ENCODE results near the gene FGFBP3.

FGFBP3 gene

DNA sequence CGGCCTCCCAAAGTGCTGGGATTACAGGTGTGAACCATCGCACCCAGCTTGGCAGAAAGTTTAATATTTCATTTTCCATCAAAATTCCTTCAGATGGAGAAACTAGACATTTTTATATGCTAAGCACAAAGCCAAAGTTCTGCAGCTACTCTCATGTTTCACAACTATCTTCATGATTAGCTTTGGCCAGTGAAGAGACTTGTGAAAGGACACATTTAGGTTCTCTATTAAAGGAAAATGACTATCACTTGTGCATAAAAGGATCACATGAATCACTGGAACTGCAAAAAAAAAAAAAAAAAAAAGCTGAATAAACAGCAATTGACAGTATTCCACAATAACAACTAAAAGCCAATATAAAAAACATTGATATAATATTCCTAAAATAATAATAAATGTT lies 16.2 kb downstream of the FGFBP3 start:
- no peaks in the 10 kb centered on the region for H4K20me1 ChIP-seq (ENCODE audit: insufficient read depth, low read length)
- no peak overlapping the region; the same call in 1 of the 2 replicates for H3K4me2 ChIP-seq (ENCODE audit: low read length)
- TF ChIP-seq EZH2phosphoT487 (IDR thresholded peaks at IDR 0.05; ENCODE audit: low read depth): no peak
- TF ChIP-seq, protein P1, sequence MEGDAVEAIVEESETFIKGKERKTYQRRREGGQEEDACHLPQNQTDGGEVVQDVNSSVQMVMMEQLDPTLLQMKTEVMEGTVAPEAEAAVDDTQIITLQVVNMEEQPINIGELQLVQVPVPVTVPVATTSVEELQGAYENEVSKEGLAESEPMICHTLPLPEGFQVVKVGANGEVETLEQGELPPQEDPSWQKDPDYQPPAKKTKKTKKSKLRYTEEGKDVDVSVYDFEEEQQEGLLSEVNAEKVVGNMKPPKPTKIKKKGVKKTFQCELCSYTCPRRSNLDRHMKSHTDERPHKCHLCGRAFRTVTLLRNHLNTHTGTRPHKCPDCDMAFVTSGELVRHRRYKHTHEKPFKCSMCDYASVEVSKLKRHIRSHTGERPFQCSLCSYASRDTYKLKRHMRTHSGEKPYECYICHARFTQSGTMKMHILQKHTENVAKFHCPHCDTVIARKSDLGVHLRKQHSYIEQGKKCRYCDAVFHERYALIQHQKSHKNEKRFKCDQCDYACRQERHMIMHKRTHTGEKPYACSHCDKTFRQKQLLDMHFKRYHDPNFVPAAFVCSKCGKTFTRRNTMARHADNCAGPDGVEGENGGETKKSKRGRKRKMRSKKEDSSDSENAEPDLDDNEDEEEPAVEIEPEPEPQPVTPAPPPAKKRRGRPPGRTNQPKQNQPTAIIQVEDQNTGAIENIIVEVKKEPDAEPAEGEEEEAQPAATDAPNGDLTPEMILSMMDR (IDR thresholded peaks at IDR 0.05; ENCODE audit: low read depth, low read length): no peak

DNA sequence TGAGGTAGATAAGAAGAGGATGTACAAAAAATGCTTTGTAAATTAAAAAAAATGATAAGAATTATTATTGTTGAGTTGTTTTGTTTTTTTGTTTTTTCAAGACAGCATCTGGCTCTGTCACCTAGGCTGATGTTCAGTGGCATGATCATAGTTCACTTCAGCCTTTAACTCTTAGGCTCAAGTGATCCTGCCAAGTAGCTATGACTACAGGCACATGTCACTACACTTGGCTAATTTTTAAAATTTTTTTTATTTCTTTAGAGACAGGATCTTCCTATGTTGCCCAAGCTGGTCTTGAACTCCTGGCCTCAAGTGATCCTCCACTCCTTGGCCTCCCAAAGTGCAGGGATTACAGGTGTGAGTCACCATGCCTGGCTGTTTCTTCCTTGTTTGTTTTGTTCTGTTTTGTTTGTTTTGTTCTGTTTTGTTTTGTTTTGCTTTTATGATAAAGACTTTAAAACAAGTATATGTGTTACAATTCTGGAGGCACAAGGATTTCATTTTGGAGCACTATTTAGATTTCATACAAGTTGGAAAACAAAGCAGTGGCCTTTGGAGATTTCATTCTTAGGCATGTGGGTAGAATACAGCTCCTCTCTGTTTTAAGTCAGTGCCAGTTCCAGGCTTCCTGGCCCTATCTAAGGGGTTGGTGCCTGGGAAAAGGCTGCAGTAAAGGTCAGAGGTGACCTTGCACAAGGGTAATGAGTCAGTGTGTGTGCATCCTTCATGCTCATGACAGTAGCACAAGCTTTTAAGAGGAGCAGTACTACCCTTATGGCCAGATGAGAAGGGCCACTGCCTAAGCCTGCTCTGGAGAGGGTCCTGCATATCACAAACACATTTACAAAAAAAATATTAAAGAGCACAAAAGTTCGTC lies 17.9 kb downstream of the FGFBP3 start:
- TF ChIP-seq EZH2phosphoT487 (IDR thresholded peaks at IDR 0.05; ENCODE audit: low read depth): no peak
- TF ChIP-seq, protein P1 (IDR thresholded peaks at IDR 0.05; ENCODE audit: low read depth, low read length): no peak
- Histone ChIP-seq H3K4me1 (ENCODE audit: low read length) (peaks cover 10% of the 10 kb centered on the region), H3K9me3 (ENCODE audit: insufficient read depth, low read length) (no peaks in the 10 kb centered on the region), H3K4me3 (ENCODE audit: low read length) (no peak overlapping the region), H3K27ac (ENCODE audit: low read length) (no peak overlapping the region), H3K9ac (ENCODE audit: low read length) (no peak overlapping the region), H3K27me3 (ENCODE audit: low read depth, low read length) (no peaks in the 10 kb centered on the region), H3K79me2 (ENCODE audit: low read length) (no peaks in the 10 kb centered on the region), H2AFZ (ENCODE audit: low read depth, low read length) (no peak overlapping the region), H4K20me1 (ENCODE audit: insufficient read depth, low read length) (no peaks in the 10 kb centered on the region), H3K4me2 (ENCODE audit: low read length) (no peak overlapping the region), H3K36me3 (replicated peaks; ENCODE audit: low read depth, low read length) (no peaks in the 10 kb centered on the region)

More for the DNA sequence above, 16.2 kb downstream of the FGFBP3 start:
- H2AFZ ChIP-seq (ENCODE audit: low read depth, low read length): no peak overlapping the region
- H3K9me3 ChIP-seq (ENCODE audit: insufficient read depth, low read length): no peaks in the 10 kb centered on the region
- no peak overlapping the region for H3K27ac ChIP-seq (ENCODE audit: low read length)
- no peaks in the 10 kb centered on the region for H3K36me3 ChIP-seq (replicated peaks; ENCODE audit: low read depth, low read length)
- H3K9ac ChIP-seq (ENCODE audit: low read length): no peak overlapping the region
- H3K27me3 ChIP-seq (ENCODE audit: low read depth, low read length): no peaks in the 10 kb centered on the region
- H3K4me3 ChIP-seq (ENCODE audit: low read length): no peak overlapping the region
- H3K4me1 ChIP-seq (ENCODE audit: low read length): peaks cover 10% of the 10 kb centered on the region
- no peaks in the 10 kb centered on the region for H3K79me2 ChIP-seq (ENCODE audit: low read length)

DNA sequence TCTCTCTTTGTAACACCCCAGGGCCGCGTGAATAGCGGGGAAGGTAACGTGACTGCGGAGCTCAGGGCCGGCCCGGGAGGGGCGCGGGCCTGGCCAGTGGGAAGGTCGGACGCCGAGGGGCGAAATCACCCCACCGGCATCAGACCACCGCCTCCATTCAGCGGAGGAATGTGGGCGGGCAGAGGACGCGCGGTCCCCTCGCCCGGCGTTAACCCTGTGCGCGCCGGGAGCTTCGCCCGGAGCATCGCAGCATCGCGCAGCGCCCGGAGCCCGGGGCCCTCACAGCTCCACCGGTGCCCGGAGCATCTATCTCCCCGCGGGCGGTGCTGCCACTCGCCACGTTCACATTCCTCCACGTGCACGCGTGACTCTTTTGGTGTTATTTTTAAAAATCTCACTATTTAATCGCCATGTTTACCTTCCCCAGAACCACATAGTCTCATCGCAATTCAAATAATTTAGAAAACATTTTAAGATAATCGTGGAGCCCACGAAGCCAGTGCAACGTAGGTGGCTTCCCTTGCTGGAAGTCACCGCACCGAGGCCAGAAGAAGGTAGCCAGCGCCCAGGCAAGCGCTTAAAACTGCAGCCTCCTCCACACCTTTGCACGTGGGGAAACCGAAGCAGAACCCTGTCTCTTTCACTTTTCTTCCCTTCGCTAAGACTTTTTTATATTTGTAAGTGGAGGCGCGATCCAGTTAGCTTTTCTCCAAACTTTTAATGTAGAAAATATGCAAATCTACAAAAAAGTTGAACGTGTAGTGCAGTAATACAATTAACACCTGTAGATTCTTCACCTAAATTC lies 21.8 kb downstream of the FGFBP3 start:
- Histone ChIP-seq H3K9ac (ENCODE audit: low read length) (no peak overlapping the region), H3K36me3 (replicated peaks; ENCODE audit: low read depth, low read length) (no peaks in the 10 kb centered on the region), H3K27ac (ENCODE audit: low read length) (no peak overlapping the region), H2AFZ (ENCODE audit: low read depth, low read length) (no peak overlapping the region), H3K27me3 (ENCODE audit: low read depth, low read length) (no peaks in the 10 kb centered on the region), H3K4me1 (ENCODE audit: low read length) (no peaks in the 10 kb centered on the region), H3K4me3 (ENCODE audit: low read length) (no peak overlapping the region), H4K20me1 (ENCODE audit: insufficient read depth, low read length) (no peaks in the 10 kb centered on the region), H3K79me2 (ENCODE audit: low read length) (no peaks in the 10 kb centered on the region), H3K9me3 (ENCODE audit: insufficient read depth, low read length) (no peaks in the 10 kb centered on the region), H3K4me2 (ENCODE audit: low read length) (no peak overlapping the region)
- TF ChIP-seq, protein P1 (IDR thresholded peaks at IDR 0.05; ENCODE audit: low read depth, low read length): no peak
- TF ChIP-seq EZH2phosphoT487 (IDR thresholded peaks at IDR 0.05; ENCODE audit: low read depth): no peak

DNA sequence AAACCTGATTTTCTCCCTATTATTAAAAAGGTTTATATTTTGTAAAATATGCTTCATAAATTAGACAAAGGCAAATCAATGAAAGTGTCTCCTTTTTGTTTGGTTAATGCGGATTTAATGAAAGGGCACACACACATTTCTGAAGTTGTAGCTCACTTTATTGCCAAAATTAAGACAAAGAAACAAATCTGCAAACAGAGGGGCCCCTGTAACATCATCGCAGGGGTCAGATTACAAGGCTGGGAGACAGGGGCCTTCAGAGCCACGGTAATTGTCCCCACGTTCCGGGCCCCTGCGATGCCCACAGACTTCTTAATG lies 22.4 kb downstream of the FGFBP3 start:
- H2AFZ ChIP-seq (ENCODE audit: low read depth, low read length): no peak overlapping the region
- H3K9ac ChIP-seq (ENCODE audit: low read length): no peak overlapping the region

More for the DNA sequence above, 22.4 kb downstream of the FGFBP3 start:
- Histone ChIP-seq H3K4me3 (ENCODE audit: low read length) (no peak overlapping the region), H3K36me3 (replicated peaks; ENCODE audit: low read depth, low read length) (no peaks in the 10 kb centered on the region), H3K79me2 (ENCODE audit: low read length) (no peaks in the 10 kb centered on the region), H3K27ac (ENCODE audit: low read length) (no peak overlapping the region), H3K4me2 (ENCODE audit: low read length) (no peak overlapping the region), H3K9me3 (ENCODE audit: insufficient read depth, low read length) (no peaks in the 10 kb centered on the region), H3K4me1 (ENCODE audit: low read length) (no peaks in the 10 kb centered on the region), H4K20me1 (ENCODE audit: insufficient read depth, low read length) (no peaks in the 10 kb centered on the region), H3K27me3 (ENCODE audit: low read depth, low read length) (no peaks in the 10 kb centered on the region)
- TF ChIP-seq EZH2phosphoT487 (IDR thresholded peaks at IDR 0.05; ENCODE audit: low read depth): no peak
- TF ChIP-seq, protein P1 (IDR thresholded peaks at IDR 0.05; ENCODE audit: low read depth, low read length): no peak

All from OCI-LY3 (cell line).